HCT116 (cell line): ENCODE data around the gene PXDN. TPM values are rescaled to one million over a fixed set of nuclear protein-coding genes. Genes with fewer than 3 reads are reported as not detected.
"Not testable (repeated sequence)": the region's sequence is repeated elsewhere in the genome, so short reads cannot be mapped to it uniquely, and the experiment has no call there.

ENCODE experiments used
- ATAC-seq: fragments of 200-7000 bp; cut with Tn5 transposase; 2 replicates; pipeline ENCODE4 v1.9.1; 2020; ENCODE audit warnings: mild to moderate bottlenecking, moderate library complexity
- BruUV-seq: library from RNA; stranded (reverse); fragments of 400-500 nt; replicated peaks from 2 replicates; lab custom pipeline; 2021; lab: Mats Ljungman, UMichigan
- CTCF ChIA-PET: fragments of 300-600 bp; sonication (Branson Sonifier 250); formaldehyde crosslinking; loops from one replicate; lab custom pipeline; 2021; ENCODE audit warnings: antibody characterized with exemption; lab: Charles Lee
- POLR2A ChIA-PET: fragments of 300-600, 350-600 bp; sonication (Branson Sonifier 250); formaldehyde crosslinking; loops from one replicate; lab custom pipeline; 2021; ENCODE audit warnings: antibody characterized with exemption; lab: Charles Lee
- RAD21 ChIA-PET, 2 experiments: fragments of 300-600 bp; sonication (Branson Sonifier 250); formaldehyde crosslinking; loops; one replicate each; lab custom pipeline; 2023; ENCODE audit warnings: low total read pairs in 2 of 2; ENCODE audit not compliant: uncharacterized antibody in 2 of 2, unreplicated experiment in 2 of 2, low non-redundant PET in 1 of 2; lab: Charles Lee
- DNase-seq: peaks from one replicate; pipeline ENCODE4 v3.0.0-alpha.2; 2010; ENCODE audit warnings: low read depth, low spot score
- H2AFZ ChIP-seq: fragments of 200-600 bp; shearing (Covaris generic), sonication (generic); 2 replicates; pipeline ENCODE4 v1.6.1; 2017; ENCODE audit warnings: low read depth, mixed run types, mixed read lengths, antibody characterized with exemption, low read length; ENCODE audit not compliant: poor library complexity, severe bottlenecking
- H3K27ac ChIP-seq: 2 replicates; pipeline ENCODE4 v1.5.1; 2012; ENCODE audit warnings: low read depth, low read length
- H3K27me3 ChIP-seq: fragments of 200-600 bp; sonication (generic); 2 replicates; pipeline ENCODE4 v1.6.1; 2016; ENCODE audit warnings: mixed run types, low read length, mixed read lengths; ENCODE audit not compliant: insufficient read depth
- H3K36me3 ChIP-seq, 2 experiments: fragments of 200-500 bp in 1 of 2; fragments of 200-600 bp in 1 of 2; sonication (Bioruptor generic) in 1 of 2; sonication (generic) in 1 of 2; 2 replicates each; pipeline versions ENCODE4 v1.5.1 to v1.6.1; 2014 to 2016; ENCODE audit warnings: low read length in 2 of 2, inconsistent platforms in 1 of 2, mixed read lengths in 1 of 2, mixed run types in 1 of 2; ENCODE audit not compliant: insufficient read depth in 2 of 2, control insufficient read depth in 1 of 2
- H3K4me1 ChIP-seq, 2 experiments: fragments of 200-600 bp in 1 of 2; sonication (generic) in 1 of 2; 2 replicates each; pipeline versions ENCODE4 v1.5.1 to v1.6.1; 2012 to 2017; ENCODE audit warnings: low read length in 2 of 2, inconsistent platforms in 1 of 2, mild to moderate bottlenecking in 1 of 2, mixed read lengths in 1 of 2, mixed run types in 1 of 2, moderate library complexity in 1 of 2; ENCODE audit not compliant: insufficient read depth in 2 of 2, control insufficient read depth in 1 of 2
- H3K4me2 ChIP-seq: fragments of 200-600 bp; sonication (generic); 2 replicates; pipeline ENCODE4 v1.6.1; 2017; ENCODE audit warnings: mixed run types, low read length, mixed read lengths
- H3K4me3 ChIP-seq, 2 experiments: fragments of 200-600 bp in 1 of 2; sonication (generic) in 1 of 2; replicated peaks in 1 of 2; 2 replicates each; pipeline ENCODE4 v1.5.1; 2011 to 2016; ENCODE audit warnings: low read length in 2 of 2, control low read depth in 1 of 2, low read depth in 1 of 2, mild to moderate bottlenecking in 1 of 2, mixed read lengths in 1 of 2, mixed run types in 1 of 2
- H3K79me2 ChIP-seq: fragments of 200-600 bp; sonication (generic); 2 replicates; pipeline ENCODE4 v1.6.1; 2017; ENCODE audit warnings: mild to moderate bottlenecking, mixed run types, low read length, moderate library complexity, mixed read lengths; ENCODE audit not compliant: insufficient read depth
- H3K9ac ChIP-seq: fragments of 200-600 bp; sonication (generic); 2 replicates; pipeline ENCODE4 v1.6.1; 2016; ENCODE audit warnings: low read length, mixed read lengths
- H3K9me2 ChIP-seq: fragments of 200-600 bp; sonication (generic), shearing (Covaris generic); 2 replicates; pipeline ENCODE4 v1.6.1; 2017; ENCODE audit warnings: mixed run types, mild to moderate bottlenecking, moderate library complexity; ENCODE audit not compliant: insufficient read depth
- H3K9me3 ChIP-seq, 2 experiments: fragments of 200-500 bp in 1 of 2; fragments of 200-600 bp in 1 of 2; sonication (Bioruptor generic) in 1 of 2; sonication (generic) in 1 of 2; 2 replicates each; pipeline ENCODE4 v1.6.1; 2014 to 2017; ENCODE audit warnings: low read length in 2 of 2, mixed read lengths in 2 of 2, inconsistent platforms in 1 of 2, low read depth in 1 of 2, mild to moderate bottlenecking in 1 of 2, mixed run types in 1 of 2, moderate library complexity in 1 of 2; ENCODE audit not compliant: control insufficient read depth in 1 of 2, insufficient read depth in 1 of 2
- H4K20me1 ChIP-seq: fragments of 200-600 bp; sonication (generic), shearing (Covaris generic); 2 replicates; pipeline ENCODE4 v1.6.1; 2017; ENCODE audit warnings: mixed run types, mild to moderate bottlenecking, moderate library complexity; ENCODE audit not compliant: insufficient read depth
- FOSL1 ChIP-seq: IDR thresholded peaks from 2 replicates; pipeline ENCODE4 v1.6.1; 2012; ENCODE audit warnings: low read depth
- POLR2A ChIP-seq: IDR thresholded peaks from 2 replicates; pipeline ENCODE4 v1.7.0; 2011; ENCODE audit warnings: borderline replicate concordance; ENCODE audit not compliant: insufficient read depth, insufficient read length; ENCODE audit errors: extremely low read depth
- POLR2AphosphoS5 ChIP-seq: IDR thresholded peaks from 2 replicates; pipeline ENCODE4 v1.6.1; 2011; ENCODE audit warnings: mild to moderate bottlenecking, low read depth, low read length, moderate library complexity
- SIN3A ChIP-seq: IDR thresholded peaks from 2 replicates; pipeline ENCODE4 v1.6.1; 2012; ENCODE audit warnings: low read depth
- SP1 ChIP-seq: IDR thresholded peaks from 2 replicates; pipeline ENCODE4 v1.6.1; 2012; ENCODE audit warnings: low read depth
- TCF7L2 ChIP-seq: IDR thresholded peaks from 2 replicates; pipeline ENCODE4 v1.7.0; 2011; ENCODE audit warnings: borderline replicate concordance, inconsistent platforms; ENCODE audit not compliant: insufficient read depth, insufficient read length; ENCODE audit errors: extremely low read depth
- YY1 ChIP-seq: IDR thresholded peaks from 2 replicates; pipeline ENCODE4 v1.6.1; 2011; ENCODE audit warnings: low read length, low read depth, moderate library complexity, mild to moderate bottlenecking; ENCODE audit not compliant: insufficient replicate concordance; ENCODE audit errors: extremely low read depth
- ZFX ChIP-seq: fragments of 450-650 bp; IDR thresholded peaks from 2 replicates; pipeline ENCODE4 v1.6.1; 2017
- intact Hi-C: fragments of 100-400 bp; cut with micrococcal nuclease; formaldehyde crosslinking; loops from 2 replicates; pipeline ENCODE4 v1.10.0; 2022
- total RNA-seq: library from RNA; stranded (reverse); gene quantifications from one replicate; pipeline ENCODE4 v1.2.1, GENCODE V29; 2021; ENCODE audit not compliant: unreplicated experiment
- TF ChIP-seq, protein P1 (sequence below): IDR thresholded peaks from 2 replicates; pipeline ENCODE4 v1.6.1; 2012
- TF ChIP-seq, protein P2 (sequence below): IDR thresholded peaks from 2 replicates; pipeline ENCODE4 v1.6.1; 2012; ENCODE audit warnings: low read depth

PXDN gene
- total RNA-seq, 1 experiment from 2014 or later, result 10.7 TPM

DNA sequence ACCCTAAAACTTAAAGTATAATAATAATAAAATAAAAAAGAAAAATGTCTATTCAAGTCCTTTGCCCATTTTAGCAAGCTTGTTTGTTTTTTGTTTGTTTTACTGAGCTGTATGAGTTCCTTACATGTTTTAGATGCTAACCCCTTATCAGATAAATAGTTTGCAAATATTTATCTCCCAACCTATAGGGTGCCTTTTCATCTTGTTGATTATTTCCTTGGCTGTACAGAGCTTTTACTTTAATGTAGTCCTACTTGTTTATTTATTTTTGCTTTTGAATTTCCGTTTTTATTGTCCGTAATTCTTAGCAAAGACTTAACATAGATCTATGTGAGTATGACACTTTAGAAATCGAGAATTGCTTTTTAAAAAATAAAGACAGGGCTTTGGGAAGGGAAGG lies 17.8 kb downstream of the PXDN start (continued):
- TF ChIP-seq TCF7L2, result no peak

DNA sequence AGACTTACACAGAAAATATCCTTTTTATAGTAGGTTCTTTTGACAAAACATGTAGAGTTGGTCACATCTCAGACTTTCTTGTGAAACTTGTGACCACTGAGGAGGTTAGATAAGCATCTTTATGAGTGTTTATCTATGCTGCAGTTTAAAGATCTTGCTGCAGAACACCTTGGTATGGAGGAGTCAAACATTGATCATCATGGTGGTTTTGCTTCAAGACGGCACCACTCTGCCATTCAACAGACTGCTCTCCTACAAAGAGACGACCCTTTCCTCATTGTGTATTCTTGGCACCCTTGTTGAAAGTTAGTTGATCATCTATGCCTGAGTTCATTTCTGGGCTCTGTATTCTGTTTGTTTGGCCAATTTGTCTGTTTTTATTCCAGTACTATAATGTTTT lies 20.0 kb downstream of the PXDN start:
- intact Hi-C loops, RAD21 ChIA-PET, H3K9me2 ChIP-seq, ATAC-seq, BruUV-seq, H3K4me2 ChIP-seq, H3K27ac ChIP-seq, H3K9ac ChIP-seq, H3K79me2 ChIP-seq, H3K36me3 ChIP-seq, H3K27me3 ChIP-seq, H3K4me3 ChIP-seq, CTCF ChIA-PET, H2AFZ ChIP-seq, H4K20me1 ChIP-seq, H3K9me3 ChIP-seq, POLR2A ChIA-PET, H3K4me1 ChIP-seq, DNase-seq: not testable (repeated sequence)

DNA sequence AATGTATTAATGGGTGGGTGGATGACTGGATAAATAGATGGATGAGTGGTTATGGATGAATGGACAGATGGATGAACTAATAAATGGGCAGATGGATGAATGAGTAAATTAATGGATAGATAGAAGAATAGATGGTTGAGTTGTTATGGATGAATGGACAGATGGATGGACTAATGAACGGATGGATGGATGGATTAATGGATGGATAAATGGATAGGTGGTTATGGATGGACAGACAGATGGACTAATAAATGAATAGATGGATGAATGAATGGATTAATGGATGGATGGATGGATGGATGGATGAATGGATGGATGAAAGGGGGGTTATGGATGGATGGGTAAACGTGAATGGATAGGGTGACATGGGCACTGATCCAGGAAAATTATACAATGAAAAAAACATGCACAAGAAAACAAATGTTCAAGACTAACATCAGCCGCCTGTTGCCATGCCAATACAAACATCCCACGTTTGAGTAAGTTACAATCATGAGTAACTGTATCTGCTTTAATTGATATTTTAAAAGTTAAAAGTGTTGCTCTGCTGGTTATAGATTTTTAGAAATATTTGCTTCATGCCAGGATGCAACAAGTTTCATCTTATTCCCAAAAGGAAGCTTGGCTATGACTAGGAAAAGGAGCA lies 20.8 kb downstream of the PXDN start:
- H2AFZ ChIP-seq, result no peak overlapping the region
- H3K4me3 ChIP-seq, result no peak overlapping the region
- ATAC-seq (no peak), DNase-seq (no peak)
- no peaks in the 10 kb centered on the region for H3K79me2 ChIP-seq
- H3K36me3 ChIP-seq, result no peaks in the 10 kb centered on the region
- ChIA-PET CTCF (no interaction called here), POLR2A (no interaction called here), RAD21 (no interaction called here)
- no peak overlapping the region for H3K9ac ChIP-seq
- H3K27ac ChIP-seq, result no peak overlapping the region
- H3K4me2 ChIP-seq, result no peak overlapping the region
- BruUV-seq, result no TSS peak
- no peaks in the 10 kb centered on the region for H3K4me1 ChIP-seq
- H4K20me1 ChIP-seq, result no peaks in the 10 kb centered on the region
- no peaks in the 10 kb centered on the region for H3K27me3 ChIP-seq
- TF ChIP-seq, protein P1, sequence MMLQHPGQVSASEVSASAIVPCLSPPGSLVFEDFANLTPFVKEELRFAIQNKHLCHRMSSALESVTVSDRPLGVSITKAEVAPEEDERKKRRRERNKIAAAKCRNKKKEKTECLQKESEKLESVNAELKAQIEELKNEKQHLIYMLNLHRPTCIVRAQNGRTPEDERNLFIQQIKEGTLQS, result no peak
- no peak for TF ChIP-seq POLR2AphosphoS5
- TF ChIP-seq YY1, result no peak
- no peak for TF ChIP-seq TCF7L2
- TF ChIP-seq SIN3A, result no peak
- no peak for TF ChIP-seq FOSL1
- no peak for TF ChIP-seq SP1
- TF ChIP-seq, protein P2, sequence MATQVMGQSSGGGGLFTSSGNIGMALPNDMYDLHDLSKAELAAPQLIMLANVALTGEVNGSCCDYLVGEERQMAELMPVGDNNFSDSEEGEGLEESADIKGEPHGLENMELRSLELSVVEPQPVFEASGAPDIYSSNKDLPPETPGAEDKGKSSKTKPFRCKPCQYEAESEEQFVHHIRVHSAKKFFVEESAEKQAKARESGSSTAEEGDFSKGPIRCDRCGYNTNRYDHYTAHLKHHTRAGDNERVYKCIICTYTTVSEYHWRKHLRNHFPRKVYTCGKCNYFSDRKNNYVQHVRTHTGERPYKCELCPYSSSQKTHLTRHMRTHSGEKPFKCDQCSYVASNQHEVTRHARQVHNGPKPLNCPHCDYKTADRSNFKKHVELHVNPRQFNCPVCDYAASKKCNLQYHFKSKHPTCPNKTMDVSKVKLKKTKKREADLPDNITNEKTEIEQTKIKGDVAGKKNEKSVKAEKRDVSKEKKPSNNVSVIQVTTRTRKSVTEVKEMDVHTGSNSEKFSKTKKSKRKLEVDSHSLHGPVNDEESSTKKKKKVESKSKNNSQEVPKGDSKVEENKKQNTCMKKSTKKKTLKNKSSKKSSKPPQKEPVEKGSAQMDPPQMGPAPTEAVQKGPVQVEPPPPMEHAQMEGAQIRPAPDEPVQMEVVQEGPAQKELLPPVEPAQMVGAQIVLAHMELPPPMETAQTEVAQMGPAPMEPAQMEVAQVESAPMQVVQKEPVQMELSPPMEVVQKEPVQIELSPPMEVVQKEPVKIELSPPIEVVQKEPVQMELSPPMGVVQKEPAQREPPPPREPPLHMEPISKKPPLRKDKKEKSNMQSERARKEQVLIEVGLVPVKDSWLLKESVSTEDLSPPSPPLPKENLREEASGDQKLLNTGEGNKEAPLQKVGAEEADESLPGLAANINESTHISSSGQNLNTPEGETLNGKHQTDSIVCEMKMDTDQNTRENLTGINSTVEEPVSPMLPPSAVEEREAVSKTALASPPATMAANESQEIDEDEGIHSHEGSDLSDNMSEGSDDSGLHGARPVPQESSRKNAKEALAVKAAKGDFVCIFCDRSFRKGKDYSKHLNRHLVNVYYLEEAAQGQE, result no peak
- TF ChIP-seq POLR2A, result no peak
- TF ChIP-seq ZFX, result no peak
- TF ChIP-seq, all 23 proteins: peak for 0
- intact Hi-C loops, result no loop called here
- Histone ChIP-seq H3K9me3 (no peaks in the 10 kb centered on the region), H3K9me2 (no peaks in the 10 kb centered on the region)
